MM.1S (cell line): Measurements from ENCODE around the gene PPP4R3A.

Experiments
- DNase-seq: peaks from one replicate; pipeline ENCODE4 v3.0.0-alpha.2; 2015
- H2AFZ ChIP-seq: fragments of 300-600 bp; sonication (generic); 2 replicates; pipeline ENCODE4 v1.6.0; 2016; ENCODE audit warnings: antibody characterized with exemption, low read length
- H3F3A ChIP-seq: fragments of 300-600 bp; sonication (generic); 2 replicates; pipeline ENCODE4 v1.6.1; 2016; ENCODE audit warnings: mild to moderate bottlenecking, antibody characterized with exemption, low read length, moderate library complexity, mixed read lengths; ENCODE audit not compliant: insufficient read depth
- H3K27ac ChIP-seq: fragments of 300-600 bp; sonication (generic); 2 replicates; pipeline ENCODE4 v1.5.1; 2016; ENCODE audit warnings: mild to moderate bottlenecking, low read length
- H3K27me3 ChIP-seq: fragments of 300-600 bp; sonication (generic); replicated peaks from 2 replicates; pipeline ENCODE4 v1.6.0; 2016; ENCODE audit warnings: low read length; ENCODE audit not compliant: insufficient read depth
- H3K36me3 ChIP-seq: fragments of 300-600 bp; sonication (generic); replicated peaks from 2 replicates; pipeline ENCODE4 v1.6.1; 2016; ENCODE audit warnings: mild to moderate bottlenecking, low read length, mixed read lengths; ENCODE audit not compliant: insufficient read depth
- H3K4me1 ChIP-seq: fragments of 300-600 bp; sonication (generic); 2 replicates; pipeline ENCODE4 v1.6.1; 2016; ENCODE audit warnings: low read length, mixed read lengths
- H3K4me2 ChIP-seq: fragments of 300-600 bp; sonication (generic); 2 replicates; pipeline ENCODE4 v1.6.0; 2016; ENCODE audit warnings: low read depth, low read length
- H3K4me3 ChIP-seq: fragments of 300-600 bp; sonication (generic); 2 replicates; pipeline ENCODE4 v1.5.1; 2016; ENCODE audit warnings: low read length, mixed read lengths
- H3K79me2 ChIP-seq: fragments of 300-600 bp; sonication (generic); 2 replicates; pipeline ENCODE4 v1.6.1; 2016; ENCODE audit warnings: mixed run types, low read length, mixed read lengths
- H3K9ac ChIP-seq: fragments of 300-600 bp; sonication (generic); 2 replicates; pipeline ENCODE4 v1.6.1; 2016; ENCODE audit warnings: low read length, mixed read lengths
- H3K9me2 ChIP-seq: fragments of 300-600 bp; sonication (generic); replicated peaks from 2 replicates; pipeline ENCODE4 v1.6.1; 2016; ENCODE audit warnings: mild to moderate bottlenecking, low read length, mixed read lengths; ENCODE audit not compliant: insufficient read depth
- H3K9me3 ChIP-seq: fragments of 300-600 bp; sonication (generic); replicated peaks from 2 replicates; pipeline ENCODE4 v1.6.1; 2016; ENCODE audit warnings: mild to moderate bottlenecking, low read length, mixed read lengths; ENCODE audit not compliant: insufficient read depth
- H4K20me1 ChIP-seq: fragments of 300-600 bp; sonication (generic); 2 replicates; pipeline ENCODE4 v1.6.1; 2016; ENCODE audit warnings: mild to moderate bottlenecking, low read length, moderate library complexity, mixed read lengths; ENCODE audit not compliant: insufficient read depth
- CTCF ChIP-seq: fragments of 300-600 bp; sonication (generic); IDR thresholded peaks from 2 replicates; pipeline ENCODE4 v1.5.1; 2016; ENCODE audit warnings: antibody characterized with exemption, low read length, mixed read lengths
- EZH2 ChIP-seq: fragments of 300-600 bp; sonication (generic); optimal IDR thresholded peaks from 2 replicates; pipeline ENCODE3; 2017; ENCODE audit warnings: low read depth, mild to moderate bottlenecking, antibody characterized with exemption, low read length, mixed read lengths
- EZH2phosphoT487 ChIP-seq: fragments of 300-600 bp; sonication (generic); IDR thresholded peaks from 2 replicates; pipeline ENCODE4 v1.6.1; 2018; ENCODE audit warnings: antibody characterized with exemption, low read length

PPP4R3A gene

GRCh38 chr14:91484186-91484585, 25.9 kb downstream of the PPP4R3A start:
- Histone ChIP-seq H3K79me2 (peaks cover 93% of the 10 kb centered on the region), H3K9me2 (no peaks in the 10 kb centered on the region), H3K9ac (no peak overlapping the region), H3F3A (no peaks in the 10 kb centered on the region), H3K4me2 (no peak overlapping the region), H3K4me3 (no peak overlapping the region), H3K9me3 (no peaks in the 10 kb centered on the region), H3K36me3 (no peaks in the 10 kb centered on the region; the same call in 1 of the 2 replicates), H3K27me3 (no peaks in the 10 kb centered on the region), H3K4me1 (no peaks in the 10 kb centered on the region), H2AFZ (no peak overlapping the region), H4K20me1 (0 out of 2 replicates have a peak, but pooled peaks cover 5% of the 10 kb centered on the region), H3K27ac (no peak overlapping the region)
- TF ChIP-seq CTCF, result no peak
- no peak for TF ChIP-seq EZH2
- TF ChIP-seq EZH2phosphoT487, result no peak
- no peak for DNase-seq

DNA sequence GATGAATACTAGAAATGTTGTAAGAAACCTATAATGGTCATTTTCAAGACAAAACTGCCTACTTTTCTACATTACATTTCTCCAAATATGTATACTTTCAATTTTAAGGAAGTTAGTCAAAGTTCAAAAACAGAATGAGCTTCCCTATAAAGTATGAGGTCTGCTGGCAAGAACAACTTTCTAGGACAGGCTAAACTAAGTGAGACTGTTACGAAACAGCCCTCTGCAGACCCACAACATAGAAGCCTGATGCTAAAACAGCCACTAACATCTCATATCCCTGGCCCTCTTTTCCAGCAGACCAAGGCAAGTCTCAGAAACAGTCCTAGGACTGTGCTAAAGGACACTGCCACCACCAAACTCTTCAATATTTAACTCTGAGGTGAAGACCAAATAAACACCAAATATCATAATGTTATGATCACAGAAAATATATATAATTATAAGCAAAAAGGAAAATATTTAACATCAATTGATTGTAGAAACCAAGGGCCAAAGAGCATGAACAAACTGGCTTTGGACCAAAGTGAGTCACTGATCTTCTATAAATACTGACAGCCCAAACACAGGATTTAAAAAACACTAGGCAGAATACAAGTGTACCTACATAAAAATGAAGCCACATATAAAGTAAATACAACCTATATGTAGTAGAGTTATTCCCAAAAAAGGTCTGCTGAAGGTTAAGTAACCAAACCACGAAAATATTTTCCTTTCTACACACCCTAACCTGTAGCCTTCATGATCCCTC, 27.7 kb downstream of the PPP4R3A start:
- H3K79me2 ChIP-seq, result peaks cover 94% of the 10 kb centered on the region
- no peaks in the 10 kb centered on the region; the same call in 1 of the 2 replicates for H3K36me3 ChIP-seq
- DNase-seq, result no peak

GRCh38 chr14:91477388-91477787, 32.7 kb downstream of the PPP4R3A start:
- Histone ChIP-seq H4K20me1 (0 out of 2 replicates have a peak, but pooled peaks cover 4% of the 10 kb centered on the region), H3K36me3 (no peaks in the 10 kb centered on the region; the same call in 1 of the 2 replicates), H3K4me2 (no peak overlapping the region), H3K9ac (no peak overlapping the region), H3K79me2 (peaks cover 64% of the 10 kb centered on the region), H3K27ac (no peak overlapping the region), H3K4me3 (no peak overlapping the region), H2AFZ (no peak overlapping the region), H3K27me3 (no peaks in the 10 kb centered on the region), H3K9me3 (no peaks in the 10 kb centered on the region), H3F3A (no peaks in the 10 kb centered on the region), H3K4me1 (no peaks in the 10 kb centered on the region), H3K9me2 (no peaks in the 10 kb centered on the region)
- TF ChIP-seq EZH2 (no peak), EZH2phosphoT487 (no peak), CTCF (no peak)
- DNase-seq, result no peak

More for the DNA sequence above, 27.7 kb downstream of the PPP4R3A start:
- Histone ChIP-seq H3K9me3 (no peaks in the 10 kb centered on the region), H3K4me1 (no peaks in the 10 kb centered on the region), H3K9me2 (no peaks in the 10 kb centered on the region), H4K20me1 (0 out of 2 replicates have a peak, but pooled peaks cover 4% of the 10 kb centered on the region), H3F3A (no peaks in the 10 kb centered on the region), H3K27ac (no peak overlapping the region), H3K27me3 (no peaks in the 10 kb centered on the region), H2AFZ (no peak overlapping the region), H3K4me2 (no peak overlapping the region), H3K4me3 (no peak overlapping the region), H3K9ac (no peak overlapping the region)
- TF ChIP-seq EZH2phosphoT487 (no peak), EZH2 (no peak), CTCF (no peak)
